Astrocyte (in vitro differentiated cells and primary cell): ENCODE results near the gene LCT. TPM values are rescaled to one million over a fixed set of nuclear protein-coding genes. Genes with fewer than 3 reads are reported as not detected.

Experiments
- DNase-seq: peaks from one replicate; pipeline ENCODE4 v3.0.0-alpha.2; 2010; ENCODE audit warnings: low read depth
- FAIRE-seq: peaks from 2 replicates; lab custom pipeline; 2011; peaks lifted over from hg19 to GRCh38; lab: Jason Lieb, UNC
- H2AFZ ChIP-seq: 2 replicates; pipeline ENCODE4 v1.6.0; 2012; ENCODE audit warnings: low read depth, low read length, inconsistent platforms
- H3K27ac ChIP-seq: 2 replicates; pipeline ENCODE4 v1.5.1; 2011; ENCODE audit warnings: low read depth, low read length, inconsistent platforms
- H3K27me3 ChIP-seq: 2 replicates; pipeline ENCODE4 v1.6.0; 2011; ENCODE audit warnings: low read length, inconsistent platforms; ENCODE audit not compliant: insufficient read depth
- H3K36me3 ChIP-seq: 2 replicates; pipeline ENCODE4 v1.5.1; 2011; ENCODE audit warnings: low read length, inconsistent platforms; ENCODE audit not compliant: insufficient read depth
- H3K4me1 ChIP-seq: 2 replicates; pipeline ENCODE4 v1.5.1; 2011; ENCODE audit warnings: low read length, inconsistent platforms; ENCODE audit not compliant: insufficient read depth
- H3K4me2 ChIP-seq: 2 replicates; pipeline ENCODE4 v1.6.0; 2012; ENCODE audit warnings: low read length, inconsistent platforms
- H3K4me3 ChIP-seq: 2 replicates; pipeline ENCODE4 v1.5.1; 2011; ENCODE audit warnings: low read depth, mild to moderate bottlenecking, low read length, inconsistent platforms; ENCODE audit not compliant: insufficient read depth
- H3K79me2 ChIP-seq: 2 replicates; pipeline ENCODE4 v1.6.0; 2012; ENCODE audit warnings: mild to moderate bottlenecking, low read length, inconsistent platforms; ENCODE audit not compliant: insufficient read depth
- H3K9ac ChIP-seq: 2 replicates; pipeline ENCODE4 v1.6.0; 2012; ENCODE audit warnings: mild to moderate bottlenecking, low read length, inconsistent platforms
- H3K9me3 ChIP-seq: 2 replicates; pipeline ENCODE4 v1.5.1; 2012; ENCODE audit warnings: low read depth, mild to moderate bottlenecking, low read length, inconsistent platforms; ENCODE audit not compliant: insufficient read depth
- H4K20me1 ChIP-seq: 2 replicates; pipeline ENCODE4 v1.6.0; 2012; ENCODE audit warnings: low read length, inconsistent platforms; ENCODE audit not compliant: insufficient read depth
- H3K27ac Mint-ChIP-seq: one replicate; pipeline ENCODE4 v1.8.0; 2021; ENCODE audit warnings: mild to moderate bottlenecking, mixed read lengths; ENCODE audit not compliant: unreplicated experiment
- H3K27me3 Mint-ChIP-seq: one replicate; pipeline ENCODE4 v1.8.0; 2021; ENCODE audit warnings: low read depth, mixed read lengths; ENCODE audit not compliant: unreplicated experiment
- H3K36me3 Mint-ChIP-seq: one replicate; pipeline ENCODE4 v1.8.0; 2021; ENCODE audit warnings: low read depth, mixed read lengths; ENCODE audit not compliant: unreplicated experiment
- H3K4me1 Mint-ChIP-seq: one replicate; pipeline ENCODE4 v1.8.0; 2021; ENCODE audit warnings: low read depth, mixed read lengths; ENCODE audit not compliant: unreplicated experiment
- H3K4me3 Mint-ChIP-seq: one replicate; pipeline ENCODE4 v1.8.0; 2021; ENCODE audit warnings: mild to moderate bottlenecking, moderate library complexity, mixed read lengths; ENCODE audit not compliant: unreplicated experiment
- H3K9me3 Mint-ChIP-seq: one replicate; pipeline ENCODE4 v1.8.0; 2021; ENCODE audit warnings: mild to moderate bottlenecking, mixed read lengths; ENCODE audit not compliant: unreplicated experiment
- EZH2 ChIP-seq: IDR thresholded peaks from 2 replicates; pipeline ENCODE4 v1.6.1; 2012; ENCODE audit warnings: mild to moderate bottlenecking, low read length, inconsistent platforms; ENCODE audit not compliant: insufficient read depth
- total RNA-seq: library from RNA; stranded (reverse); gene quantifications from 2 replicates; pipeline ENCODE4 v1.2.1, GENCODE V29; 2021
- TF ChIP-seq, protein P1 (sequence below): IDR thresholded peaks from 2 replicates; pipeline ENCODE4 v1.5.1; 2011; ENCODE audit warnings: low read depth, mild to moderate bottlenecking, inconsistent platforms, low read length, moderate library complexity; ENCODE audit not compliant: insufficient read depth

LCT gene
- total RNA-seq, 1 donor from 2014 or later = not detected

GRCh38 chr2:135862718-135863117, 25.7 kb upstream of the LCT start:
- Mint-ChIP-seq H3K4me1 (no peaks in the 10 kb centered on the region), H3K36me3 (peaks cover 2% of the 10 kb centered on the region), H3K4me3 (no peak overlapping the region), H3K27me3 (no peaks in the 10 kb centered on the region), H3K27ac (no peak overlapping the region), H3K9me3 (no peaks in the 10 kb centered on the region)
- no peak for TF ChIP-seq EZH2
- TF ChIP-seq, protein P1, sequence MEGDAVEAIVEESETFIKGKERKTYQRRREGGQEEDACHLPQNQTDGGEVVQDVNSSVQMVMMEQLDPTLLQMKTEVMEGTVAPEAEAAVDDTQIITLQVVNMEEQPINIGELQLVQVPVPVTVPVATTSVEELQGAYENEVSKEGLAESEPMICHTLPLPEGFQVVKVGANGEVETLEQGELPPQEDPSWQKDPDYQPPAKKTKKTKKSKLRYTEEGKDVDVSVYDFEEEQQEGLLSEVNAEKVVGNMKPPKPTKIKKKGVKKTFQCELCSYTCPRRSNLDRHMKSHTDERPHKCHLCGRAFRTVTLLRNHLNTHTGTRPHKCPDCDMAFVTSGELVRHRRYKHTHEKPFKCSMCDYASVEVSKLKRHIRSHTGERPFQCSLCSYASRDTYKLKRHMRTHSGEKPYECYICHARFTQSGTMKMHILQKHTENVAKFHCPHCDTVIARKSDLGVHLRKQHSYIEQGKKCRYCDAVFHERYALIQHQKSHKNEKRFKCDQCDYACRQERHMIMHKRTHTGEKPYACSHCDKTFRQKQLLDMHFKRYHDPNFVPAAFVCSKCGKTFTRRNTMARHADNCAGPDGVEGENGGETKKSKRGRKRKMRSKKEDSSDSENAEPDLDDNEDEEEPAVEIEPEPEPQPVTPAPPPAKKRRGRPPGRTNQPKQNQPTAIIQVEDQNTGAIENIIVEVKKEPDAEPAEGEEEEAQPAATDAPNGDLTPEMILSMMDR = no peak
- Histone ChIP-seq H3K4me2 (no peak overlapping the region), H2AFZ (no peak overlapping the region), H4K20me1 (no peaks in the 10 kb centered on the region), H3K4me3 (no peak overlapping the region), H3K9me3 (no peaks in the 10 kb centered on the region), H3K9ac (no peak overlapping the region), H3K79me2 (no peaks in the 10 kb centered on the region), H3K4me1 (no peaks in the 10 kb centered on the region), H3K27me3 (no peaks in the 10 kb centered on the region), H3K36me3 (peaks cover 35% of the 10 kb centered on the region), H3K27ac (no peak overlapping the region)
- FAIRE-seq (peak; percentile 45), DNase-seq (no peak)

- Mint-ChIP-seq H3K4me1 (no peaks in the 10 kb centered on the region), H3K4me3 (no peak overlapping the region), H3K27me3 (no peaks in the 10 kb centered on the region), H3K27ac (no peak overlapping the region), H3K9me3 (no peaks in the 10 kb centered on the region), H3K36me3 (no peaks in the 10 kb centered on the region)
- Histone ChIP-seq H3K36me3 (peaks cover 34% of the 10 kb centered on the region), H4K20me1 (no peaks in the 10 kb centered on the region), H3K4me3 (no peak overlapping the region), H3K4me2 (no peak overlapping the region), H3K27ac (no peak overlapping the region), H3K9me3 (no peaks in the 10 kb centered on the region), H3K4me1 (no peaks in the 10 kb centered on the region), H3K9ac (no peak overlapping the region), H3K79me2 (no peaks in the 10 kb centered on the region), H3K27me3 (no peaks in the 10 kb centered on the region), H2AFZ (no peak overlapping the region)
- FAIRE-seq (no peak), DNase-seq (no peak)
- TF ChIP-seq EZH2 = no peak
- TF ChIP-seq, protein P1 = no peak
Observed at GRCh38 chr2:135853401-135853800, 16.4 kb upstream of the LCT start.

- FAIRE-seq = peak; percentile 23
- H3K4me1 Mint-ChIP-seq = no peaks in the 10 kb centered on the region
Observed at GRCh38 chr2:135851858-135852257, 14.9 kb upstream of the LCT start.

More at GRCh38 chr2:135851858-135852257, 14.9 kb upstream of the LCT start:
- Mint-ChIP-seq H3K27me3 (no peaks in the 10 kb centered on the region), H3K9me3 (no peaks in the 10 kb centered on the region), H3K27ac (no peak overlapping the region), H3K4me3 (no peak overlapping the region), H3K36me3 (no peaks in the 10 kb centered on the region)
- TF ChIP-seq, protein P1 = no peak
- no peak for TF ChIP-seq EZH2
- no peak overlapping the region for H3K27ac ChIP-seq
- H3K4me1 ChIP-seq = no peaks in the 10 kb centered on the region
- H3K36me3 ChIP-seq = peaks cover 27% of the 10 kb centered on the region
- no peak overlapping the region for H3K9ac ChIP-seq
- no peak overlapping the region for H3K4me3 ChIP-seq
- no peak for DNase-seq
- no peak overlapping the region for H2AFZ ChIP-seq
- H3K9me3 ChIP-seq = no peaks in the 10 kb centered on the region
- no peaks in the 10 kb centered on the region for H4K20me1 ChIP-seq
- H3K27me3 ChIP-seq = no peaks in the 10 kb centered on the region
- H3K79me2 ChIP-seq = no peaks in the 10 kb centered on the region
- H3K4me2 ChIP-seq = no peak overlapping the region
